HEK293 (cell line): ENCODE results near the gene NELL2.

Source experiments
- CTCF ChIP-seq: fragments of 450-650 bp; formaldehyde crosslinking; IDR thresholded peaks from 2 replicates; pipeline ENCODE4 v1.5.1; 2016; ENCODE audit warnings: missing biosample characterization, missing genetic modification characterization
- PBX3 ChIP-seq: sonication (generic); formaldehyde crosslinking; IDR thresholded peaks from 2 replicates; pipeline ENCODE4 v1.8.1; 2022; ENCODE audit warnings: mild to moderate bottlenecking, moderate library complexity, missing genetic modification reagents
- ZBTB17 ChIP-seq: fragments of 450-650 bp; formaldehyde crosslinking; IDR thresholded peaks from 2 replicates; pipeline ENCODE4 v1.5.1; 2016; ENCODE audit warnings: missing biosample characterization, missing genetic modification characterization
- ZBTB20 ChIP-seq: fragments of 450-650 bp; formaldehyde crosslinking; IDR thresholded peaks from 2 replicates; pipeline ENCODE4 v1.5.1; 2016; ENCODE audit warnings: missing biosample characterization, missing genetic modification characterization
- ZNF114 ChIP-seq: fragments of 450-650 bp; formaldehyde crosslinking; IDR thresholded peaks from 2 replicates; pipeline ENCODE4 v1.5.0; 2017; ENCODE audit warnings: missing biosample characterization, missing genetic modification characterization
- ZNF26 ChIP-seq: fragments of 450-650 bp; formaldehyde crosslinking; IDR thresholded peaks from 2 replicates; pipeline ENCODE4 v1.5.1; 2016; ENCODE audit warnings: missing biosample characterization, missing genetic modification characterization
- ZNF341 ChIP-seq: fragments of 450-650 bp; formaldehyde crosslinking; IDR thresholded peaks from 2 replicates; pipeline ENCODE4; 2016; ENCODE audit warnings: low read depth, missing biosample characterization, missing genetic modification characterization

- TF ChIP-seq CTCF (tag by site-specific recombination) = no peak
- TF ChIP-seq ZBTB20 (tag by site-specific recombination) = no peak
- no peak for TF ChIP-seq ZNF114
- no peak for TF ChIP-seq ZBTB17 (tag by site-specific recombination)
- no peak for TF ChIP-seq ZNF26 (tag by site-specific recombination)
- TF ChIP-seq ZNF341 (tag by site-specific recombination) = no peak
- no peak for TF ChIP-seq PBX3 (CRISPR knock-in tag)
Observed at GRCh38 chr12:44738051-44738450, 138.1 kb downstream of the NELL2 start.
